ENCODE data around the gene RCBTB1. TPM values are rescaled to one million over a fixed set of nuclear protein-coding genes. Genes with fewer than 3 reads are reported as not detected.
A peak's percentile ranks its signal among the peaks of the same experiment; 100 is the strongest.

Gene RCBTB1
- total and polyA plus RNA-seq, 10 of the 15 experiments (the other 5 are each of a cell fraction or from before 2014, with no cell fraction given), result 5.1 to 13.5 (median 11.2) TPM

- TF ChIP-seq GATAD2B (conservative IDR thresholded peaks at IDR 0.05; ENCODE audit: low read depth) (no peak), FOXK2 (IDR thresholded peaks at IDR 0.05) (no peak), PRDM15 (CRISPR knock-in tag; IDR thresholded peaks at IDR 0.05) (no peak), ZNF217 (IDR thresholded peaks at IDR 0.05) (no peak), CBFB (IDR thresholded peaks at IDR 0.05; ENCODE audit: low read depth) (no peak)
Observed at GRCh38 chr13:49533011-49533410, 52.3 kb downstream of the RCBTB1 start (continued).

GRCh38 chr13:49532593-49532992 is 52.8 kb downstream of the RCBTB1 start:
- H3K9me3 ChIP-seq (replicated peaks; ENCODE audit: control insufficient read depth, insufficient read depth, low read length), result no peaks in the 10 kb centered on the region
- peak overlapping the region; percentile 49; the same call in 1 of the 2 replicates for H3K4me2 ChIP-seq (ENCODE audit: control insufficient read depth, insufficient read depth)
- peak overlapping the region; percentile 22; the same call in 1 of the 2 replicates for H2AFZ ChIP-seq (ENCODE audit: control insufficient read depth, low read depth, low read length)
- H3K36me3 ChIP-seq (ENCODE audit: control insufficient read depth in 2 of 2, insufficient read depth in 2 of 2, low read length in 1 of 2), result peaks cover 0 to 10% of the 10 kb centered on the region in 2 experiments; a peak in 1 of 4 replicates
- no peaks in the 10 kb centered on the region for H4K20me1 ChIP-seq (ENCODE audit: control insufficient read depth, insufficient read depth)
- CTCF ChIA-PET, result no interaction called here
- H3K27me3 ChIP-seq (replicated peaks in 1 of 2; ENCODE audit: control insufficient read depth in 2 of 2, insufficient read depth in 2 of 2, low read length in 1 of 2), result no peaks in the 10 kb centered on the region
- peaks cover 16% of the 10 kb centered on the region for H3K4me1 ChIP-seq (ENCODE audit: control insufficient read depth, insufficient read depth, low read length)
- no TSS peak for BruUV-seq (replicated peaks)
- WGBS (ENCODE audit: insufficient coverage, insufficient replicate concordance, low lambda C conversion rate, missing lambda C conversion rate), result 33% methylated on average over 1 of the region's 1 CpG
- ATAC-seq, result no peak
- H3K79me2 ChIP-seq (ENCODE audit: control insufficient read depth, insufficient read depth, low read length), result no peaks in the 10 kb centered on the region
- SMC1A ChIA-PET (ENCODE audit: uncharacterized antibody, unreplicated experiment), result interaction anchor here (1.5 kb wide), 1 partner anchor 12 kb away, joined by 3 read pairs; no protein-coding TSS in a partner anchor
- in situ Hi-C loops (cut with MboI), result no loop called here
- no peak overlapping the region for H3K9ac ChIP-seq (ENCODE audit: control insufficient read depth, insufficient read depth, low read length)
- intact Hi-C loops (cut with micrococcal nuclease; ENCODE audit: unreplicated experiment), result no loop called here
- POLR2A ChIA-PET, result no interaction called here
- peak overlapping the region; percentile 15; the same call in 1 of the 2 replicates for H3K27ac ChIP-seq (ENCODE audit: control insufficient read depth, insufficient read depth)
- FAIRE-seq, result no peak
- no peak overlapping the region for H3K4me3 ChIP-seq
- DNase-seq (ENCODE audit: low read depth, low spot score), result no peak
- RAD21 ChIA-PET (ENCODE audit: unreplicated experiment), result no interaction called here
- TF ChIP-seq BMI1 (IDR thresholded peaks at IDR 0.05; ENCODE audit: borderline replicate concordance), result no peak
- TF ChIP-seq HSF1 (IDR thresholded peaks at IDR 0.05; ENCODE audit: low read depth, low read length), result no peak
- TF ChIP-seq RAD51 (IDR thresholded peaks at IDR 0.05), result no peak
- TF ChIP-seq ZSCAN29 (IDR thresholded peaks at IDR 0.05), result no peak
- TF ChIP-seq MAX (IDR thresholded peaks at IDR 0.05; ENCODE audit: low read depth, low read length), result no peak
- no peak for TF ChIP-seq PKNOX1 (IDR thresholded peaks at IDR 0.05)
- no peak for TF ChIP-seq ZBTB40 (IDR thresholded peaks at IDR 0.05; ENCODE audit: borderline replicate concordance)

Measured in GM12878 (cell line).